WTC11 (cell line): ENCODE results near the gene FGR. TPM values are rescaled to one million over a fixed set of nuclear protein-coding genes. Genes with fewer than 3 reads are reported as not detected.

Experiments used
- ATAC-seq: fragments of 200-7000 bp; cut with Tn5 transposase; 2 replicates; pipeline ENCODE4 v1.10.0; 2021; ENCODE audit warnings: mild to moderate bottlenecking, moderate library complexity
- CTCF ChIA-PET: fragments of 300-600 bp; sonication (Branson Sonifier 250); formaldehyde crosslinking; loops from one replicate; lab custom pipeline; 2021; ENCODE audit warnings: antibody characterized with exemption; lab: Charles Lee
- POLR2A ChIA-PET: fragments of 350-600 bp; sonication (Branson Sonifier 250); formaldehyde crosslinking; loops from one replicate; lab custom pipeline; 2021; ENCODE audit warnings: antibody characterized with exemption; lab: Charles Lee
- DNase-seq: peaks from one replicate; pipeline ENCODE4 v3.0.0; 2021; ENCODE audit warnings: low spot score
- H3K27ac Mint-ChIP-seq: 2 replicates; pipeline ENCODE4 v1.8.0; 2021; ENCODE audit warnings: mixed read lengths
- H3K27me3 Mint-ChIP-seq: 2 replicates; pipeline ENCODE4 v1.8.0; 2021; ENCODE audit warnings: low read depth, mild to moderate bottlenecking, moderate library complexity, mixed read lengths
- H3K36me3 Mint-ChIP-seq: 2 replicates; pipeline ENCODE4 v1.8.0; 2021; ENCODE audit warnings: mixed read lengths
- H3K4me1 Mint-ChIP-seq: 2 replicates; pipeline ENCODE4 v1.8.0; 2022; ENCODE audit warnings: mixed read lengths
- H3K4me3 Mint-ChIP-seq: 2 replicates; pipeline ENCODE4 v1.8.0; 2021; ENCODE audit warnings: mild to moderate bottlenecking, moderate library complexity, mixed read lengths
- H3K9me3 Mint-ChIP-seq: 2 replicates; pipeline ENCODE4 v1.8.0; 2021; ENCODE audit warnings: mixed read lengths
- AFF4 ChIP-seq: sonication (generic); formaldehyde crosslinking; IDR thresholded peaks from 2 replicates; pipeline ENCODE4 v1.8.1; 2023; ENCODE audit warnings: mild to moderate bottlenecking, missing genetic modification reagents, borderline replicate concordance
- ELF4 ChIP-seq: sonication (generic); formaldehyde crosslinking; IDR thresholded peaks from 2 replicates; pipeline ENCODE4 v1.8.1; 2022; ENCODE audit warnings: low read depth, mild to moderate bottlenecking, moderate library complexity, missing genetic modification reagents
- GABPB1 ChIP-seq: sonication (generic); formaldehyde crosslinking; IDR thresholded peaks from 2 replicates; pipeline ENCODE4 v1.8.1; 2023; ENCODE audit warnings: mild to moderate bottlenecking, missing genetic modification reagents
- GTF2I ChIP-seq: fragments of 250-450 bp; sonication (Bioruptor Pico); conservative IDR thresholded peaks from 2 replicates; pipeline ENCODE4 v1.4.0; 2021; ENCODE audit warnings: mild to moderate bottlenecking
- HMGXB4 ChIP-seq: sonication (generic); formaldehyde crosslinking; IDR thresholded peaks from 2 replicates; pipeline ENCODE4 v1.8.1; 2023; ENCODE audit warnings: mild to moderate bottlenecking, moderate library complexity, missing genetic modification reagents
- JAZF1 ChIP-seq: fragments of 250-450 bp; sonication (Bioruptor Pico); IDR thresholded peaks from 2 replicates; pipeline ENCODE4 v1.9.0; 2021; ENCODE audit warnings: moderate library complexity, mild to moderate bottlenecking, inconsistent platforms
- JUN ChIP-seq: sonication (generic); formaldehyde crosslinking; IDR thresholded peaks from 2 replicates; pipeline ENCODE4 v1.8.0; 2023; ENCODE audit warnings: mild to moderate bottlenecking, missing genetic modification reagents
- KAT7 ChIP-seq: sonication (generic); formaldehyde crosslinking; IDR thresholded peaks from 2 replicates; pipeline ENCODE4 v1.8.1; 2023; ENCODE audit warnings: missing genetic modification reagents, mild to moderate bottlenecking, borderline replicate concordance
- PRDM15 ChIP-seq: sonication (generic); formaldehyde crosslinking; IDR thresholded peaks from 2 replicates; pipeline ENCODE4 v1.8.0; 2022; ENCODE audit warnings: missing genetic modification reagents
- TEAD4 ChIP-seq: sonication (generic); formaldehyde crosslinking; IDR thresholded peaks from 2 replicates; pipeline ENCODE4 v1.8.0; 2022; ENCODE audit warnings: mild to moderate bottlenecking, missing genetic modification reagents
- USF1 ChIP-seq: sonication (generic); formaldehyde crosslinking; IDR thresholded peaks from 2 replicates; pipeline ENCODE4 v1.8.0; 2022; ENCODE audit warnings: mild to moderate bottlenecking, missing genetic modification reagents
- ZBTB43 ChIP-seq: sonication (generic); formaldehyde crosslinking; IDR thresholded peaks from 2 replicates; pipeline ENCODE4 v1.8.1; 2023; ENCODE audit warnings: mild to moderate bottlenecking, missing genetic modification reagents
- ZNF219 ChIP-seq: sonication (generic); formaldehyde crosslinking; IDR thresholded peaks from 2 replicates; pipeline ENCODE4 v1.8.0; 2023; ENCODE audit warnings: missing genetic modification reagents, mild to moderate bottlenecking, borderline replicate concordance
- ZNF263 ChIP-seq: sonication (generic); formaldehyde crosslinking; IDR thresholded peaks from 2 replicates; pipeline ENCODE4 v1.8.1; 2022; ENCODE audit warnings: low read depth, mild to moderate bottlenecking, moderate library complexity, missing genetic modification reagents
- ZNF281 ChIP-seq: sonication (generic); formaldehyde crosslinking; IDR thresholded peaks from 2 replicates; pipeline ENCODE4 v1.8.0; 2023; ENCODE audit warnings: mild to moderate bottlenecking, missing genetic modification reagents
- ZSCAN18 ChIP-seq: fragments of 250-450 bp; sonication (Bioruptor Pico); IDR thresholded peaks from 2 replicates; pipeline ENCODE4 v2.1.2; 2022; ENCODE audit warnings: mild to moderate bottlenecking, moderate library complexity
- total RNA-seq: library from RNA; stranded (reverse); gene quantifications from 3 replicates; pipeline ENCODE4 v1.2.3, GENCODE V29; 2021

Gene FGR
- total RNA-seq, 1 experiment from 2014 or later = 0.77 TPM

- TF ChIP-seq PRDM15 (CRISPR knock-in tag) (no peak), GABPB1 (CRISPR knock-in tag) (no peak), ZNF281 (CRISPR knock-in tag) (no peak), ZNF263 (CRISPR knock-in tag) (no peak), JAZF1 (no peak), ZNF219 (no peak), GTF2I (CRISPR knock-in tag) (no peak), ZBTB43 (no peak), USF1 (no peak), HMGXB4 (CRISPR knock-in tag) (no peak), AFF4 (CRISPR knock-in tag) (no peak)
Measured at GRCh38 chr1:27647328-27647727, 12.3 kb upstream of the FGR start (continued).

GRCh38 chr1:27646676-27647075, 11.7 kb upstream of the FGR start:
- POLR2A ChIA-PET = no interaction called here
- no peak for ATAC-seq
- Mint-ChIP-seq H3K9me3 (no peaks in the 10 kb centered on the region), H3K4me3 (no peak overlapping the region), H3K4me1 (peaks cover 19% of the 10 kb centered on the region), H3K27ac (no peak overlapping the region), H3K27me3 (no peaks in the 10 kb centered on the region), H3K36me3 (no peaks in the 10 kb centered on the region)
- DNase-seq = no peak
- CTCF ChIA-PET = interaction anchor here (0.9 to 1.2 kb wide), 2 partner anchors 16 to 23 kb away, joined by 3 to 5 read pairs; no protein-coding TSS in a partner anchor
- TF ChIP-seq TEAD4 (CRISPR knock-in tag) (no peak), ZSCAN18 (no peak), KAT7 (CRISPR knock-in tag) (no peak), ELF4 (CRISPR knock-in tag) (no peak), JUN (CRISPR knock-in tag) (no peak)
